ENCODE results near the gene GZF1.

GZF1 gene

GRCh38 chr20:23419995-23420901 lies 58.3 kb downstream of the GZF1 start:
- in situ Hi-C loops (cut with MboI; ENCODE audit: low pct_unique_long_range_greater_than_20kb, low sequenced_read_pairs), result no loop called here
- DNase-seq, result peak; percentile 38

GRCh38 chr20:23420943-23421931 lies 59.3 kb downstream of the GZF1 start, which contains the start of gene NAPB:
Gene NAPB (minus strand): TSS chr20:23421488. CDS start chr20:23421402, 86 bp downstream.
- DNase-seq, result peak; percentile 92
- in situ Hi-C loops (cut with MboI; ENCODE audit: low pct_unique_long_range_greater_than_20kb, low sequenced_read_pairs), result no loop called here
